Spleen (tissue), 11 donors: ENCODE results near the gene FTO. TPM values are rescaled to one million over a fixed set of nuclear protein-coding genes. Genes with fewer than 3 reads are reported as not detected.

Source experiments
- DNase-seq: peaks from one replicate; pipeline ENCODE4 v3.0.0-alpha.2; 2020
- H3K27ac ChIP-seq, 8 donors: fragments of 200-600 bp; sonication (generic) in 7 of 8; 1 replicate in 4 of 8; 2 replicates in 4 of 8; pipeline versions ENCODE4 v1.5.0 to v1.8.0; 2016 to 2021; ENCODE audit warnings: inconsistent platforms in 4 of 8, mild to moderate bottlenecking in 4 of 8, moderate library complexity in 1 of 8
- H3K27me3 ChIP-seq, 7 donors: fragments of 200-600 bp; sonication (generic) in 6 of 7; replicated peaks in 1 of 7; 1 replicate in 4 of 7; 2 replicates in 3 of 7; pipeline versions ENCODE4 v1.5.0 to v1.8.0; 2016 to 2021; ENCODE audit warnings: inconsistent platforms in 3 of 7, mild to moderate bottlenecking in 1 of 7
- H3K36me3 ChIP-seq, 6 donors: fragments of 200-600 bp; sonication (generic) in 5 of 6; 1 replicate in 4 of 6; 2 replicates in 2 of 6; pipeline versions ENCODE4 v1.5.0 to v1.8.0; 2016 to 2021; ENCODE audit warnings: inconsistent platforms in 2 of 6
- H3K4me1 ChIP-seq, 6 donors: fragments of 200-600 bp; sonication (generic) in 5 of 6; 1 replicate in 3 of 6; 2 replicates in 3 of 6; pipeline versions ENCODE4 v1.5.0 to v1.8.0; 2016 to 2021; ENCODE audit warnings: inconsistent platforms in 3 of 6
- H3K4me3 ChIP-seq, 8 donors: fragments of 200-600 bp; sonication (generic) in 7 of 8; 1 replicate in 4 of 8; 2 replicates in 4 of 8; pipeline versions ENCODE4 v1.5.0 to v1.8.0; 2016 to 2021; ENCODE audit warnings: inconsistent platforms in 4 of 8, mild to moderate bottlenecking in 4 of 8, moderate library complexity in 2 of 8
- H3K9me3 ChIP-seq, 8 donors: fragments of 200-600 bp; sonication (generic) in 7 of 8; 1 replicate in 4 of 8; 2 replicates in 4 of 8; pipeline versions ENCODE4 v1.5.0 to v1.8.0; 2016 to 2021; ENCODE audit warnings: inconsistent platforms in 4 of 8
- CTCF ChIP-seq, 11 experiments: fragments of 200-600 bp in 7 of 11; fragments of 450-650 bp in 4 of 11; sonication (generic) in 4 of 11; IDR thresholded peaks in 8 of 11; conservative IDR thresholded peaks in 3 of 11; 1 replicate in 7 of 11; 2 replicates in 4 of 11; pipeline versions ENCODE4 v1.4.0 to v1.8.0; 2016 to 2021; ENCODE audit warnings: antibody characterized with exemption in 11 of 11, inconsistent platforms in 4 of 11, mild to moderate bottlenecking in 1 of 11
- POLR2A ChIP-seq, 3 donors: fragments of 450-650 bp; IDR thresholded peaks; one replicate each; pipeline ENCODE4 v1.5.1; 2017; ENCODE audit warnings: antibody characterized with exemption in 3 of 3, mild to moderate bottlenecking in 1 of 3
- POLR2AphosphoS5 ChIP-seq, 3 donors: sonication (generic); formaldehyde crosslinking; IDR thresholded peaks; one replicate each; pipeline ENCODE4 v1.5.1; 2017; ENCODE audit warnings: antibody characterized with exemption in 3 of 3
- WGBS, 5 donors: extraction: QIAGEN DNeasy Blood & Tissue Kit in 3 of 5; methylation state at CpG; one replicate each; pipeline versions ENCODE4 v1.1.5 to v1.1.7; 2013 to 2018; 5-methylcytosine and 5-hydroxymethylcytosine counted together
- intact Hi-C: fragments of 100-400 bp; cut with DNase I; formaldehyde crosslinking; loops from one replicate; pipeline ENCODE4 v1.15.0; 2023; ENCODE audit warnings: low total_unique reads
- polyA plus RNA-seq, 3 donors: library from polyadenylated mRNA; stranded (reverse); fragments of 200-250 nt; gene quantifications; one replicate each; pipeline ENCODE4 v1.2.1, GENCODE V29; 2013
- total RNA-seq, 7 donors: library from RNA; depleted of rRNA in 3 of 7; stranded (reverse); fragments of >200 nt in 3 of 7; fragmentation: NEBNext Ultra II Directional in 4 of 7; extraction: Animal tissue kit (Norgen Biotek cat#: 25700) in 4 of 7; gene quantifications; one replicate each; pipeline versions ENCODE4 v1.1.0 to v1.2.1, GENCODE V29; 2016 to 2021
- donor health status: healthy with polysubstance abuse.
- donor health status: DM: no; HTN: no; CAD: no; lungs with moderate emphysema.
- donor health status: DM: no; HTN: no; CAD: no.
- donor health status: Bipolar disorder and iron deficiency.
- donor health status: healthy.
- donor health status: DM: no; HTN: no; CAD: no.
- donor health status: DM: yes; HTN: yes; CAD: no.

Gene FTO
- total and polyA plus RNA-seq, 10 donors, result 6.8 to 89.8 (median 68.4) TPM

GRCh38 chr16:53826658-53827057 is 122.7 kb downstream of the FTO start:
- DNase-seq, result no peak
- H3K4me3 ChIP-seq, result no peak overlapping the region
- WGBS, 5 donors, result 60 to 78% (median 76%) methylated on average over 3 of the region's 3 CpGs
- no peak overlapping the region for H3K27ac ChIP-seq
- H3K36me3 ChIP-seq, result peaks cover 0 to 47% (median 12%) of the 10 kb centered on the region in 6 donors
- intact Hi-C loops, result no loop called here
- H3K9me3 ChIP-seq, result no peaks in the 10 kb centered on the region
- TF ChIP-seq POLR2AphosphoS5 (IDR thresholded peaks at IDR 0.05), result no peak
- TF ChIP-seq POLR2A (IDR thresholded peaks at IDR 0.05), result no peak
- no peak for TF ChIP-seq CTCF (IDR thresholded peaks at IDR 0.05 in 8 of 11, conservative IDR thresholded peaks at IDR 0.05 in 3 of 11)
- H3K27me3 ChIP-seq, result no peaks in the 10 kb centered on the region
- H3K4me1 ChIP-seq, result peaks cover 0 to 17% (median 1%) of the 10 kb centered on the region in 6 donors

- intact Hi-C loops, result no loop called here
- 94 to 99% (median 94%) methylated on average over 5 of the region's 5 CpGs for WGBS, 5 donors
- Histone ChIP-seq H3K4me1 (peaks cover 0 to 11% (median 1%) of the 10 kb centered on the region in 6 donors), H3K9me3 (no peaks in the 10 kb centered on the region), H3K4me3 (no peak overlapping the region), H3K27me3 (no peaks in the 10 kb centered on the region), H3K36me3 (peaks cover 0 to 47% (median 12%) of the 10 kb centered on the region in 6 donors), H3K27ac (no peak overlapping the region)
- no peak for DNase-seq
- TF ChIP-seq CTCF (IDR thresholded peaks at IDR 0.05 in 8 of 11, conservative IDR thresholded peaks at IDR 0.05 in 3 of 11), result no peak
- no peak for TF ChIP-seq POLR2A (IDR thresholded peaks at IDR 0.05)
- TF ChIP-seq POLR2AphosphoS5 (IDR thresholded peaks at IDR 0.05), result no peak
Measured at GRCh38 chr16:53827741-53828140, 123.8 kb downstream of the FTO start.

- intact Hi-C loops, result no loop called here
- WGBS, 5 donors, result 95 to 100% (median 96%) methylated on average over 3 of the region's 3 CpGs
- no peak overlapping the region for H3K4me3 ChIP-seq
Measured at GRCh38 chr16:53829186-53829747, 125.3 kb downstream of the FTO start.

GRCh38 chr16:53832896-53833544 is 129.1 kb downstream of the FTO start:
- 94 to 97% (median 95%) methylated on average over 9 of the region's 9 CpGs for WGBS, 5 donors
- DNase-seq, result no peak
- intact Hi-C loops, result no loop called here

More at GRCh38 chr16:53829186-53829747, 125.3 kb downstream of the FTO start:
- Histone ChIP-seq H3K36me3 (peaks cover 0 to 47% (median 13%) of the 10 kb centered on the region in 6 donors), H3K4me1 (no peaks in the 10 kb centered on the region), H3K9me3 (peaks cover 0 to 5% (median 0%) of the 10 kb centered on the region in 8 donors), H3K27ac (no peak overlapping the region), H3K27me3 (no peaks in the 10 kb centered on the region)
- DNase-seq, result no peak
- TF ChIP-seq POLR2AphosphoS5 (IDR thresholded peaks at IDR 0.05) (no peak), POLR2A (IDR thresholded peaks at IDR 0.05) (no peak)

More at GRCh38 chr16:53832896-53833544, 129.1 kb downstream of the FTO start:
- TF ChIP-seq POLR2A (IDR thresholded peaks at IDR 0.05), result no peak
- TF ChIP-seq CTCF (IDR thresholded peaks at IDR 0.05 in 8 of 11, conservative IDR thresholded peaks at IDR 0.05 in 3 of 11), result no peak
- no peak for TF ChIP-seq POLR2AphosphoS5 (IDR thresholded peaks at IDR 0.05)
- Histone ChIP-seq H3K9me3 (peaks cover 0 to 5% (median 0%) of the 10 kb centered on the region in 8 donors), H3K36me3 (peaks cover 0 to 37% (median 2%) of the 10 kb centered on the region in 6 donors), H3K4me1 (no peaks in the 10 kb centered on the region), H3K4me3 (no peak overlapping the region), H3K27ac (no peak overlapping the region), H3K27me3 (no peaks in the 10 kb centered on the region)
